ENCODE results near the gene KCNAB2.

- no peak for TF ChIP-seq CTCF (IDR thresholded peaks at IDR 0.05)
- TF ChIP-seq POLR2A (IDR thresholded peaks at IDR 0.05): no peak
Measured at GRCh38 chr1:6044481-6045109, 1.1 kb upstream of the KCNAB2 start.

Measured in Peyer's patch (tissue), 4 donors.